HG03095 (cell line): ENCODE results near the gene MESP2.

Experiments used
- ATAC-seq: cut with Tn5 transposase; IDR thresholded peaks from one replicate; pipeline ENCODE4 v1.9.1; 2021; ENCODE audit warnings: moderate library complexity; ENCODE audit not compliant: unreplicated experiment

Gene MESP2

GRCh38 chr15:89754361-89755154 lies 21.6 kb upstream of the MESP2 start:
- no peak for ATAC-seq

GRCh38 chr15:89755701-89756100 lies 20.4 kb upstream of the MESP2 start:
- ATAC-seq = no peak

- no peak for ATAC-seq
Measured at GRCh38 chr15:89756897-89757296, 19.2 kb upstream of the MESP2 start.

- ATAC-seq = no peak
Measured at GRCh38 chr15:89758283-89758682, 17.8 kb upstream of the MESP2 start.

- no peak for ATAC-seq
Measured at GRCh38 chr15:89758981-89759380, 17.2 kb upstream of the MESP2 start.

- no peak for ATAC-seq
Measured at GRCh38 chr15:89759835-89760234, 16.3 kb upstream of the MESP2 start.

GRCh38 chr15:89760303-89761008 lies 15.7 kb upstream of the MESP2 start:
- ATAC-seq = no peak

- ATAC-seq = no peak
Measured at GRCh38 chr15:89761009-89761831, 14.9 kb upstream of the MESP2 start.

GRCh38 chr15:89761929-89762328 lies 14.2 kb upstream of the MESP2 start:
- ATAC-seq = no peak

- no peak for ATAC-seq
Measured at GRCh38 chr15:89765694-89766093, 10.4 kb upstream of the MESP2 start.

- ATAC-seq = no peak
Measured at GRCh38 chr15:89766357-89767311, 9.5 kb upstream of the MESP2 start.

GRCh38 chr15:89767411-89767915 lies 8.7 kb upstream of the MESP2 start:
- no peak for ATAC-seq

- ATAC-seq = no peak
Measured at GRCh38 chr15:89768071-89768500, 8.0 kb upstream of the MESP2 start.

- ATAC-seq = no peak
Measured at GRCh38 chr15:89769366-89769765, 6.8 kb upstream of the MESP2 start.

GRCh38 chr15:89770041-89770440 lies 6.1 kb upstream of the MESP2 start:
- no peak for ATAC-seq

GRCh38 chr15:89772932-89773583 lies 3.1 kb upstream of the MESP2 start:
- ATAC-seq = no peak

GRCh38 chr15:89774492-89774891 lies 1.6 kb upstream of the MESP2 start:
- no peak for ATAC-seq

GRCh38 chr15:89775815-89776214 lies 317 bp upstream of the MESP2 start:
- no peak for ATAC-seq

- no peak for ATAC-seq
Measured at GRCh38 chr15:89777073-89777751, 1.1 kb downstream of the MESP2 start.
